NB4 (cell line): ENCODE measurements around the gene SLBP.

Experiments
- DNase-seq: peaks from one replicate; pipeline ENCODE4 v3.0.0; 2010; ENCODE audit warnings: low read depth
- H3K4me3 ChIP-seq: one replicate; pipeline ENCODE4 v1.5.1; 2011; ENCODE audit warnings: mild to moderate bottlenecking, low read depth, low read length, moderate library complexity
- MYC ChIP-seq: IDR thresholded peaks from 2 replicates; pipeline ENCODE4 v1.6.1; 2011; ENCODE audit warnings: low read depth, low read length
- POLR2A ChIP-seq: IDR thresholded peaks from 2 replicates; pipeline ENCODE4 v1.6.1; 2011; ENCODE audit warnings: mild to moderate bottlenecking; ENCODE audit not compliant: insufficient read length; ENCODE audit errors: extremely low read depth
- TF ChIP-seq, protein P1 (sequence below): IDR thresholded peaks from one replicate; pipeline ENCODE4 v1.5.1; 2012; ENCODE audit warnings: low read depth, low read length
- TF ChIP-seq, protein P2 (sequence below): IDR thresholded peaks from 2 replicates; pipeline ENCODE4 v1.6.1; 2011; ENCODE audit warnings: low read depth, low read length

Gene SLBP

DNA sequence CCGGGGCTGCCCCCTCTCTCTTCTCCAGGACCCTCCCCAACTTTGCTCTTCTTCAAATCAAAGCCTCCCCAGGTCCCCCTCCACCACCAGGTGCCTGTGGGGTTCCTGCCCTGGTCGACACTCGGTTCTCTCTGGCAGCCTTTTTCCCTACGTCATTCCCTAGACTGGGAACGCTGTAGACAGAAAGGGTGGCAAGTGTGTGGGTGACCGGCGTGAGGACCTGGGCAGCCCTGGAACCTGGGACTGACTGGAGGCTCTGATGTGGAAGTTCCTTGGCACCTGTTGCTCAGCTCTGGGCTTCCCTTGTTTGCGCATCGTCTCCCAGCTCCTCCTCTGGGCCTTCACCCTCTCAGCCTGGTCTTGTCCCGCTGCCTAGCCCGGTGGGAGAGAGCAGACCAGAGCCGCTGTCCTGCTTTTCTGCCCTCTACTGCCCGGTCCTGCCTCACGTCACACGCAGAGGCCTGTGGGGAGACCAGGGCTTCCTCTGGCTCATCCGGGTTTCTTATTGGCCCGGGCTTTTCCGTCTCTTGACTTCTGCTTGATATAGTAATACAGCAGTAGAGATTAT is 10.5 kb upstream of the SLBP start:
- peak; percentile 27 for DNase-seq
- peak overlapping the region; percentile 92 for H3K4me3 ChIP-seq
- TF ChIP-seq POLR2A (no peak), MYC (no peak)
- TF ChIP-seq, protein P1, sequence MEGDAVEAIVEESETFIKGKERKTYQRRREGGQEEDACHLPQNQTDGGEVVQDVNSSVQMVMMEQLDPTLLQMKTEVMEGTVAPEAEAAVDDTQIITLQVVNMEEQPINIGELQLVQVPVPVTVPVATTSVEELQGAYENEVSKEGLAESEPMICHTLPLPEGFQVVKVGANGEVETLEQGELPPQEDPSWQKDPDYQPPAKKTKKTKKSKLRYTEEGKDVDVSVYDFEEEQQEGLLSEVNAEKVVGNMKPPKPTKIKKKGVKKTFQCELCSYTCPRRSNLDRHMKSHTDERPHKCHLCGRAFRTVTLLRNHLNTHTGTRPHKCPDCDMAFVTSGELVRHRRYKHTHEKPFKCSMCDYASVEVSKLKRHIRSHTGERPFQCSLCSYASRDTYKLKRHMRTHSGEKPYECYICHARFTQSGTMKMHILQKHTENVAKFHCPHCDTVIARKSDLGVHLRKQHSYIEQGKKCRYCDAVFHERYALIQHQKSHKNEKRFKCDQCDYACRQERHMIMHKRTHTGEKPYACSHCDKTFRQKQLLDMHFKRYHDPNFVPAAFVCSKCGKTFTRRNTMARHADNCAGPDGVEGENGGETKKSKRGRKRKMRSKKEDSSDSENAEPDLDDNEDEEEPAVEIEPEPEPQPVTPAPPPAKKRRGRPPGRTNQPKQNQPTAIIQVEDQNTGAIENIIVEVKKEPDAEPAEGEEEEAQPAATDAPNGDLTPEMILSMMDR: no peak
- TF ChIP-seq, protein P2, sequence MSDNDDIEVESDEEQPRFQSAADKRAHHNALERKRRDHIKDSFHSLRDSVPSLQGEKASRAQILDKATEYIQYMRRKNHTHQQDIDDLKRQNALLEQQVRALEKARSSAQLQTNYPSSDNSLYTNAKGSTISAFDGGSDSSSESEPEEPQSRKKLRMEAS: no peak

DNA sequence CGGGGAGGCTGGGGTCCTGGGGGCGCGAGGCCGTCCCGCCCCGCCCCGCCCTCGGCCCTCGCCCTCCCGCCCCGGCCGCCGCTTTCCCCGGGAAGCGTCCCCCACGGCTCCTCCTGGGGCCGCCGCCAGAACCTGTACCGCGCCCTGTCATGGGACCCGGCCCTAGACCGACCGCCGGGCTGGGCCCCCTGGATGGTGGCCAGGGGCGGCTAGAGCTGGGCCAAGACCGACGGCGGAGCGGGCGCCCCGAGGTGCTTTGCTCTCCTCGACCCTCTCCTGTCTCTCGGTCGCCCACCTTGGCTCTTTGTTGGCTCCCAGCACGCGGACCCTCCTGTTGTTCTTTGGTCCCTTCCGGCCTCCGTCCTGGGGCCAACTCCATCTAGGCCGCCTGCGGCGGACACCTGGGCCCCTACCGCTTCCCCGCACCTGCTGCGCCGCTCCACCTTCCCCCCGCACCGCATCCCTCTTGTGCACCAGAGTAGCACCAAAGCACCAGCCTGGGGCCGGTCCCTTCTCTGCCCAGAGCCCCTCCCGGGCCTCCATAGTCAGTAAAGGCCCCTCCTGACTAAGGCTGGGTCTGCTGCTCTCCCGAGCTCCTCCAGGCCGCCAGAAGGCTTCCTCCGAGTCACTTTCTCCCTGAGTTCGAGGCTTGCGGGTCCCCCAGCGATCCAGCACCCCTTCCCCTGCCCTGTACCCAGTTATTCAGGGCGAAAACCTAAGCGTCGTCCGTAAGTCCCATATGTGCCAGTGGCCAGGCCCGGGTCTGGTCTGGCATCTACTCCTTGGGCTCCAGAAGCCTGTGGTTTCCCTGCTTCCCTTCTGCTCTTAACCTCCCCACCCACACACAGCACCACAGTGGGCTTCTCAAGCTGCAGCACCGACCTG is 9.8 kb upstream of the SLBP start:
- peak overlapping the region; percentile 92 for H3K4me3 ChIP-seq
- TF ChIP-seq, protein P1: no peak
- TF ChIP-seq POLR2A: no peak
- TF ChIP-seq, protein P2: no peak
- TF ChIP-seq MYC: no peak
- peak; percentile 58 for DNase-seq

DNA sequence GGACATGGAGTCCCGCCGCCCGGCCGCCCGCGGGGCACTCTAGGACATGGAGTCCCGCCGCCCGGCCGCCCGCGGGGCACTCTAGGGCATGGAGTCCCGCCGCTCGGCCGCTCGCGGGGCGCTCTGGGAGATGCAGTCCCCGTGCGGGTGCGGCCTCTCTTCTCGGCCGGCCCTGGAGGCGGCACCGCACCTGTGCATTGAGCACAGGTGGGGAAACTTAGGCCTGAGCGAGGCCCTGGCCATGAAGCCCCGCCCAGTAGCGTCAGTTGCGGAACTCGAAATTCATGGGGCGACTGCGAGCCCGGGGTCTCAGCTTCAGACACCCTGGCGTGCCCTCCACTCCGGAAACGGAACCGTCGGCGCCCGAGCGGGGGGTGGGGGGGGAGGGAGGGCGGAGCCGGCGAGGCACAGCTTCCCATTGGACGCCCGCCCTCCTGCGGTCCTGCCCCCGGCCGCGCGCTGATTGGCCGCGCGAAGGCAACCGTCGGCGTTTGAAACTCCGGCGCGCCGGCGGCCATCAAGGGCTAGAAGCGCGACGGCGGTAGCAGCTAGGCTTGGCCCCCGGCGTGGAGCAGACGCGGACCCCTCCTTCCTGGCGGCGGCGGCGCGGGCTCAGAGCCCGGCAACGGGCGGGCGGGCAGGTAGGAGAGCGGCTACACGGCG is 9.0 kb upstream of the SLBP start, which contains the start of the genes TACC3 and TMEM129:
TSS of gene TACC3 (plus strand) at position 519 of the 663 bp plus-strand sequence. CDS start 1,901 bp downstream, outside the sequence.
TSS of gene TMEM129 (minus strand) at position 321 of the 663 bp plus-strand sequence. CDS start 486 bp downstream, outside the sequence.
- TF ChIP-seq MYC (peak; percentile 65), POLR2A (peak; percentile 62)
- TF ChIP-seq, protein P2: peak; percentile 47; the same call in 1 of the 2 replicates
- TF ChIP-seq, protein P1: no peak
- H3K4me3 ChIP-seq: peak within 1 kb of the TSS; percentile 92
- peak; percentile 99 for DNase-seq

DNA sequence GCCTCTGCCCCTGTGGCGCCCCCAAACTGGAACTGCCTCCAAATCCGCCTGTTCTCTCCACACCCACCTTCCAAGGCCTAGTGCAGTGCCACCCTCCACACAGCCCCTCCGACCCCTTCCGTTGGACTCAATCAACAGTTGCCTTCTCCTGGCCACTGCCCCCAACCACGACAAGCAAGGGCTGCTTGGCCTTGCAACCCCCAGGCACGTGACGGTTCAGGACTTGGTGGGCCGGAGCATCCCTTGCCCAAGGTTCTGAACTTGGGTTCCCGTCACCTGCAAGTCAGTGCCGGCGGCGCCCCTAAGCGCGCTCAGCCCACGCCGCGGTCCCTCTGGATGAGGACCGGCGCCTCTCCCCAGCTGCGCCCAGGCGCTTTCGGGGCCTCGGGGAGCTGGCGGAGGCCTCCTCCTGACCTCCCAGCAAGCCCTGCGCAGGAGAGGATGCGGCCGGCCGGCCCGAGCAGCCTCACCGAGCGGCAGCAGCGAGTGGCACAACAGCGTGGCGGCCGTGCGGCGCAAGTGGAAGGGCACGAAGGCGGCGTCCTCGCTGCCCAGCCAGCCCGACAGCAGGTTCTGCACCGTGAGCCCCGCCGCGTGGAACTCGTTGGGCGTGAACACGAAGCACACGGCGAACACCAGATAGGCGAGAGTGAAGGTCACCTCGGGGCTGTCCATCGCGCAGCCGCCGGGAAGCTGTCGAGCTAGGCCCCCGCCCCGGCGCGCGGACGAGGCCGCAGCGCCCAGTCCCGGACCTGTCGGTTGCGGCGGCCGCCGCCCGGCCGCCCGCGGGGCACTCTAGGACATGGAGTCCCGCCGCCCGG is 8.3 kb upstream of the SLBP start:
- peak; percentile 80 for DNase-seq
- H3K4me3 ChIP-seq: peak overlapping the region; percentile 90
- peak; percentile 52 for TF ChIP-seq MYC
- TF ChIP-seq, protein P2: peak; percentile 46; the same call in 1 of the 2 replicates
- TF ChIP-seq POLR2A: peak; percentile 39
- TF ChIP-seq, protein P1: peak; percentile 9

DNA sequence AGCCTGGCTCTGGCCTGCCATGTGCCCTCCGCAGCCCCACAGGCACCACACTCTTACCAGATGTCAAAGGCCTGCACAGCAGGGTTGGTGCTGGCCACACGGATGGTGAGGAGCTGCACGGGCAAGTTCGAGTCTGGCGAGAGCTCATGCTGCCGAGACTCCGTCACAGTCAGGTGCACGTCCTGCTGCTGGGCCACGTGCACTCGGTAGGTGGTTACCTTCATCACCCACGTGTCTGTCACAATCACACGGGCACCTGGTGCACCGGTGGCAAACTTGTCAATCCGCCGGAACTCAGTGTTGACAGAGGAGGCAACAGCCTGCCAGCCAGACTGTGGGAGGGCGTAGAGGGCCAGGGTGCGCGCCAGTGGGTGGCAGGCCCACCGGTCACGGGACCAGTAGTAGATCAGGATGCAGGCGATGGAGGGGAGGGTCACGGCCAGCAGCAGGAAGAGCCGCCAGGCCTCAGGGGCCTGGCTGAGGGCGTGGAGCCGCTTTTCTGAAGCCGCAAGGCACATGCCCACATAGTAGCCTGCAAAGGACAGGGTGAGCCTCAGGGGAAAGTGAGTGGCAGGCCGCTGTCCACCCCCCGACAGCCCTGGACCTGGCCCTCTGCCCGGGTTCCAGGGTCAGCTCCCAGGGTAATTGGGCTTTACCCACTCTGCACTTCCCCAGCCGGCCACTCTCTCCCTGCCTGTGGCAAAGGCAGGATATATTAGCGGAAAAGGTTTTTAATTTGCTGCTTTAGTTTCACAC is 6.2 kb upstream of the SLBP start:
- TF ChIP-seq MYC: no peak
- TF ChIP-seq, protein P2: no peak
- TF ChIP-seq, protein P1: no peak
- TF ChIP-seq POLR2A: no peak
- no peak overlapping the region for H3K4me3 ChIP-seq
- peak; percentile 29 for DNase-seq
